HG03097 (cell line): ENCODE results near the gene AGAP3.

Experiments used
- ATAC-seq: cut with Tn5 transposase; IDR thresholded peaks from one replicate; pipeline ENCODE4 v1.9.1; 2021; ENCODE audit not compliant: unreplicated experiment, low FRiP score

Gene AGAP3

DNA sequence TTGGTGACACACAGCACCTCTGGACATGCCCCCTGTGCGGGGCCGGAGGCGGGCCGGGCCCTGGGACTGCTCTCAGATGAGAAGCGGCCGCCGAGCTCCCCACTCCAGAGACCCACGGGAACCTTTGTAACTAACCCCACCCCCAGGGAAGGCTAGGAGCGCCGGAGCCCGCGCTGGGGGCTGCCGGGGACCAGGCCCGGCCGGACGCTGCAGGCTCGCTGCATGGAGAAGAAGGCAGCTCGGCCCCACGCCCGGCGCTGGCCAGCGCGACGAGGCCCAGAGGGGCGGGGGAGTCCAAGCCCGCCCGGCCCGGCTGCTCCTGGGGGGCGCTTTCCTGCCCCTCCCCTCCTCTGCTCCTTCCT lies 36.5 kb downstream of the AGAP3 start:
- ATAC-seq, result no peak

DNA sequence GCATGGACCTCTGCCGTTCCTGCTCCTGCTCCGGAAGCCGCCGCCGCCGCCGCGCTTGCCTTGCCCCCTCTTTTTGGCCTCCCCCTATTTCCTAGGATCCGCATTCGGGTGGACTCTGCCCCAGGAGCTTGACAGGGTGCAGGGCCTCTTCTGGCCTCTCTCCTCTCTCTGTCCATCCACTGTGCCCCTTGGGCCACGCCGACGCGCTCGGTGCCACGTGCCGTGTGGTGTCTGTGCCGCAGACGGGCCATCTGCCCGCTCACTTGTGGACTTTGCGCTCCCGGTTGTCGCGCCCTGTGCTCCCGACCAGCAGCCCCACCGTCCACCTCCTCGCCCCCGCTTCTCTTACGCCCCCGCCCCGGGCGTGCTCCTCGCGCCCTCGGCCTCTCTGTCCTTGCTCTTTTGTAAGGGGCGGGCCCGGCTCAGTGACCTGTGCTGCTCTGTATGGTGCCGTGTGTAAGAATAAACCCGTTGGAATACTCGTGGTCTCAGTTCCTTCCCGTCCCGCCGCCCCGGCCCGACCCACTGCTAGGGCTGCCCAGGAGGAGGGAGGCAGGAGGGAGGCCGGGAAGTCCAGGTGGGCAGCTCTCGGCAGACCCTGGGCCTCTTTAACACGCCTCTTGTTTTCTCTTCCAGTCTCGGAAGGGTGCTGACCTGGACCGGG lies 37.0 kb downstream of the AGAP3 start:
- ATAC-seq, result no peak

GRCh38 chr7:151123822-151124464 lies 37.7 kb downstream of the AGAP3 start:
- peak; percentile 72 for ATAC-seq

DNA sequence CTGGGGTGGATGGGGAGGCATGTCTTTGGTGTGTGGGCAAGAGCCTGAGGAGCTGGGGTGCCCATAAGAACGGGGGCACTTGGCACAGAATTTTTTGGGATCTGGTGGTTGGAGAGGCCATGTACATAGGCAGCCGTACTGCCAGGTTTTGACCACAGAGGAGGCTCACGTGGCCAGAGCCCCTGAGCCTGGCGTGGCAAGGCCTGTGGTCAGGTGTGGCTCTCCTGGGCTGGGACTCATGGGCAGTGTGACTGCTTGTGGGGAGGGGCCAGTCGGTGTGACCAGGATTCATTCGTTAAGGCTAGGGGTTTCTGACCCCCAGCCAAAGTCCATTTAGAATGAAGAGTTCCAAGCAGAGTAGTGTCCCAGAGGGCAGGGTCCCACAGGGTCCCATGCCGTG lies 38.2 kb downstream of the AGAP3 start:
- no peak for ATAC-seq

DNA sequence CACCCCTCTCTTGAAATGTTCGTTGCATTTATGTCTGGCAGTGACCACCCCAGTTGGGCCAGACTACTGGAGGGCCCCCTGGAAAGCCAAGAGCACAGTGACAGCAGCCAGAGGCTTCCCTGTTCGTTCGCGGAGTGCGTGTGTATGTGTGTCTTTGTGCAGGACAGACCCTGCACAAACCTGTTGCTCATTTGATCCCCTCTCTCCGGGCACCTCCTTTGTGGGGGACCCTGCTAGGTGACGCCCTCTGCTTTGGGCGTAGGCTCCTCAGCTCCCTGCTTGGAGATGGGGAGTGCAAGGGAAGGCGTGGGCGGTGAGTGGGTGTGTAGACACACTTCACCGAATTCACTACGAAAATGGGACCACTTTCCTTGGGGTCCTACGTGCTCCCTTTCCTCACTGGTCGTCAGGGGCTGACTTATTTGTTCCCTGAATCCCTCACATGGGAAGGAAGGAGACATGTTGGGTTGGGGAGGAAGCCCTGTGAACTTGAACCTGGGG lies 38.7 kb downstream of the AGAP3 start:
- ATAC-seq, result no peak

DNA sequence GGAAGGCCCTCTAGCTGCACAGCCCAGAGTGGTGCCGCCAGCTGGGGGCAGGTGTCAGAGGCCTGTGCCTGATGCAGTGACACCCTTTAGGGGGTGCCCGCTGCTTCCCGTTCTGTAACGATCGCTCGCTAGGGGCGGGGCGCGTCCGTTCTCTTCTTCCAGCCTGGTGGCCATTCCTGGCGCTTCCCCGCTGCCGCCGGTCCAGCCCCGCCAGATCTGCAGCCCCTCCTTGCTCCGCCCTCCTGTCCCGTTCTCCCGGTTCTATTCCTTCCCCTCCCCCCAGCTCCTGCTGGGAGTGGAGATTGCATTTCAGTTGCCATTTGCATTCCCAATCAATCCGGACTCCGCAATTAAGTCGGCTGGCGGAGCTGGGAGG lies 39.2 kb downstream of the AGAP3 start:
- no peak for ATAC-seq

GRCh38 chr7:151125846-151126481 lies 39.7 kb downstream of the AGAP3 start:
- no peak for ATAC-seq

DNA sequence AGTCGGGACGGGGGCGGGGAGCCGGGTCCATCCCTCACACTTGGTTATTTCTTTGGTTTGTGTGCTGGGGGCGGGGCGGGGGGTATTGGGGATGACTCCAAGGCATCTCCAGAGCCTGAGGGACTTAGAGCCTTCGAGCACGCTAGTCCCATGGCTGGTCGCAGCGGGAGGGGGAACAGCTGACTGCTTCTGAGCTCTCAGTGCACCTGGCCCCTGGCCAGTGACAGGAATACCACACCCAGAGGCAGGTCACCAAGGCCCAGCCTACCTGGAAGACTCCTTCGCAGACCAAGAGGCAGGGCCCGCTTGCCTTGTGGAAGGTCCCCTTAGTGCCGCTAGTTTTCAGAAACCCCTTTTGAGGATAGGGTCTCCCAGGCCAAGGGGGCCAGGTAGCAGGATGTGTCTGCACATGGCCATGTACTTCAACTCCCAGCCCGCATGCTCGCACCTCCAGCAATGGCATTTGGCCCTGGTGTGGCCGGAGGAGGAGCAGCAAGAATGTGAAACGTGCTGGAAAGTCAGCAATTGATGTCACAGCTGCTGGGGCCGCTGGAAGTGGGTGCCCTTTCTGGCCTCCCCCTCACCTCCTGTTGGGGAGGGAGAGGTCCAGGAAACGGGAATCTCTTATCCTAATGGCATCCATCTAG lies 40.3 kb downstream of the AGAP3 start:
- no peak for ATAC-seq

DNA sequence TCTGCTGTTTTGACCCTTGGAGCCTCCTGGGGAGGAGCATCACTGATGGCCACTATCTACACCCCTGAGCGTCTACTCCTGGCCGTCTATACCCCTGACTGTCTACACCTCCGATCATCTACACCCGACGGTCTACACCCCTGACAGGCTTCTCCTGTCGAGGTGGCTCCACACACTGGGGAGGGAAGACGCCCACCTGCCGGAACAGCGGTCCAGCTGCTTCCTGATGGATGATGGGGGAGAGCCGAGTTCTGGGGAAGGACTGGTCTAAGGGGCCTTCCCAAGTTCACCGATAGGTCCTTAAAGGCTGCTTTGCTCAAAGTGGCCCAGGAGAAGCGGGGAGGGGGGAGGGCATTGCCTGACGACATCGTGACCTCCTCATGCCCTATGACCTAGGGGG lies 41.9 kb downstream of the AGAP3 start:
- no peak for ATAC-seq

DNA sequence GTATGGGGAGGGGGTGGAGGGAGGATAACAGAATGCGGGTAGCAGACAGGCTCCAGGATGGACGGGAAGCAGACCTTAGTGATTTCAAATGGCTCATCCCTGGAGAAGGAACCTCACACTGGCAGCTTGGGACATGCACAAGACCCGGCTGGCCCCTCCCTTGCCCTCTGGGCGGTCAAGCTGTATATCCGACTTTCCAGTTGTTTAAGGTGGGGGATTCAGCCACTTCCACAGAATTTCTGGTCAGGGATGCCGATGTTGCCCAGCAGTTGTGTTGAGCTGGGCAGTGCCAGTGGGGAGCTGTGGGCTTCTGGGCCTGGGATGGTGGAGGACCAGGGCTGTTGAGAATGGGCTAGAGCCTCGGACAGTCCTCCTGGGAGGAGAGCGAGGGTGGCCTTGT lies 42.4 kb downstream of the AGAP3 start:
- no peak for ATAC-seq

DNA sequence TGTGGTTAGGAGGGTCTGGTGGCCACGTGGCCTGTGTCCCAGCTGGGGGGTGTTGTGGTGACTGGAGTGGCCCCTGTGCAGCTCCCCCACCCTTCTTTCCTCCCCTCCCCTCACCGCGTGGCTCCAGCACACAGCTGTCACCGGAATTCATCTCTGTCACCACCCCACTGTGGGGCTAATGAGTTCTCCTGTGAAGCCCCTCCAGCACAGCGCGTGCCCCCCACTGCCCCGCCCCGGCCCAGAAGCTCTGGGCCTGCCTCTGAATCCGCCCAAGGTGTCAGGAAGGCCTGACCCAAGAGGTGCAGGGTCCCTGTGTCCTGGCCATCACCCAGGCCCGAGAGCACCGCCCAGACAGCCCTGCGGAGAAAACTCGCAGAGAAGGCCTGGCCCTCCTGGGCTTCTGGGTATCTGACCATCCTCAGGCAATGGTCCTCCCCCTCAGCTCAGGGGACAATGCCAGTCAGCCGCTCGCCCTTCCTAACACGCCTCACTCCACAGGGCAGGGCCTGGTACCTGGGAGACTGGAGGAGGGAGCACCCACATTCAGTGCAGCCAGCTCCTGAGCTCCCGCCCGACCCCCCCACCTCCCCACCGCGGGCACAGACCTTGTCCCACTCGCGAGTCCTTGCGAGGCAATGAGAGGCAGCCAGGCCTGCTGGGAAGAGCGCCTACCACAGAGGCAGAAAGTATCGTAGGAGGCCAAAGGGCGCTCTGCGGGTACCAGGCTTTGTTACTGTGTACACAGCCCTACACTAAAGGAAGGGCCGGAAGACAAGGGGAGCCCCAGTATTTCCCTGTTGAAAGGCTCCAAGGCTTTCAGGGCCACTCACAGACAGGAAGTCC lies 43.1 kb downstream of the AGAP3 start:
- no peak for ATAC-seq

DNA sequence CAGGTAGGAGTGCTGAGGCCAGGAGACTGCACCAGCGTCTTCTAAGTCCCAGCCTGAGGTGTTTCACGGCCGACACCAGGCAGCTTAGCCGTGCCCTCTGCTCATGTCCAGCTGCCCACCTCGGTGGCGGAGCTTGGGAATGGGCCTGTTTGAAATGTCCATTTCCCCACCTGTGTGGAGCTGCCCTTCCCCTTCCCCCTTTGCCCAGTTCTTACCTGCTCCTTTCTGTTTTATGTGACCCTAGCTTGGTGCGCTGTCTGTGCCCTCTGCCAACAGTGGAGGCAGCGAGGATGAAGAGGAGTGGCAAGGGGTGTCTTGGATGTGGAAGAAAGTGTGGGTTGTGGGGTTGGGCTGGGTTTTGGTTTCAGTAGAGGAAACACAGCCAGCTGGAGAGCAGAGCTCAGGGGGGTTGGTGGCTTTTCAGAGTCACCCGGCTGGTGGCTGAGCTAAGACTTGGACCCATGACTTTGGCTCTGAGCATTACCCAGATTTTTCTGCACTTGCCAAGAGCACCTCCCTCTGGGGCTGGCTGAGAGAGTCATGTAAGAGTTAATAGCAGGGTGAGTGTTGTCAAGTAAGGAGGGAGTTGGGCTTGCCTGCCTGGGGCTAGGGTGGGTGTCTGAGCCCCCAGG lies 43.8 kb downstream of the AGAP3 start:
- no peak for ATAC-seq

GRCh38 chr7:151130741-151131157 lies 44.5 kb downstream of the AGAP3 start:
- no peak for ATAC-seq

GRCh38 chr7:151131224-151131591 lies 44.9 kb downstream of the AGAP3 start:
- ATAC-seq, result no peak

DNA sequence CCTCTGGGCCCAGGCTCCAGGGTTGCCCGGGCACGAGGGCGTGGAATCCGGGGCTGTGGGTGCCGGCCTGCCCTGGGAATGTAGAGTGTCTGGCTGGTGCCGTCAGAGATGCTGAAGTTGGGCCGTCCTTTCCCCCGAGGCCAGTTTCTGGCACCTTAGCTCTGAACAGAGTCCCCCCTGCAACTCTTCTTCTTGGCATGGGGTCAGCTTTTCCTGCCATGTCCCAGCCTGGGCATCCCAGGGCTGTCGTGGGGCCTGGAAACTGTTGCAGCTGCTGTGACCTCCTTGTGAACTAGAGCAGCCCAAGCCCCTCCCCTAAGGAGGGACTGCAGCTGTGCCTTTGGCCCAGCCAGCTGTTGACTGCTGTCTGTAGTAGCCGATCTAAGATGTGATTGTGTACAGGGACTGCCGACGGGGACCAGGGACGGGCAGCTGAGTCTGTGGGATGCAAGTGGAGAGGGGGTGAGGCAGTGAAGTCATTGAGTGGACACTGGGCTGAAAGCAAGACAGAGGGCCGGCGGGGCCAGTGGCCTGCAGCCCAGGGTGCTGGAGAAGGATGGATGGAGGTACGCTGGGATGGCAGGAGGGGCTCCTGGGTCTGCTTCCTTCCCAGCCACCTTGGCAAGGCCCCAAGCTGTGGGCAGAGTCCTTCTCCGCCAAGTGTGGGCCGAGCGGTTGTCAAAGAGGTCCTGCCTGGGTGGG lies 45.5 kb downstream of the AGAP3 start:
- ATAC-seq, result no peak

GRCh38 chr7:151132461-151133205 lies 46.4 kb downstream of the AGAP3 start:
- no peak for ATAC-seq

DNA sequence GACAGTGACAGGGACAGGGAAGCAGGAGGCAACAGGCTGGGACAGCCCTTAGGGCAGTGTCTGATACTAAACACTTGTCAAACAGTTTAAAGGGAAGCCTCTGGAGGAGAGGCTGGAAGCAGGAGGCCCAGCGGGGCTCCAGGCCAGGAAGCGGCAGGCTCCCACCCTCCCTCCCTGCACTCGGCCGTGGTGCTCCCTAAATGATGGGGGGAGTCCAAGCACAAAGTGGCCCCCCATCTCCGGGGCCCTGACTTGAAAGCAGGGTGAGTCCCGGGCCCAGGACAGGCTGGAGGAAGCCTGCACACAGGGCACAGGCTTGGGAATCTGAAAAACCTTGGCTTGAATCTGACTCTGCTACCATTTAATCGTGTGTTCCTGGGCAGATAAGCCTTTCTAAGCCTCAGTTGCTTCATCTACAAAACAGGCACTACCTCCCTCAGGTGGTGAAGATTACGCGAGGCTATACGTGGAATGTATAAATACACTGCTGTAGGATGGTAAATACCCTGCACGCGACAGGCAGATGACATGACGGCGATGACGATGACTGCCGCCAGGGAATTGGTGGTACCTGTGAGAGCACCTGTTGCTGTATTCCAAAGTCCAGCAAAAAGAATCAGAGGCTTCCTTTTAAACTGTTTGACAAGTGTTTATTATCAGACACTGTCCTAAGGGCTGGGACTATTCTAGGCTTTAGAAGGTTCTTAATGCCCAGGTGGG lies 47.2 kb downstream of the AGAP3 start:
- ATAC-seq, result no peak

GRCh38 chr7:151133986-151134742 lies 47.9 kb downstream of the AGAP3 start:
- no peak for ATAC-seq
